ENCODE results near the gene KIRREL3.
"Not testable (repeated sequence)": the region's sequence is repeated elsewhere in the genome, so short reads cannot be mapped to it uniquely, and the experiment has no call there.

Gene KIRREL3

DNA sequence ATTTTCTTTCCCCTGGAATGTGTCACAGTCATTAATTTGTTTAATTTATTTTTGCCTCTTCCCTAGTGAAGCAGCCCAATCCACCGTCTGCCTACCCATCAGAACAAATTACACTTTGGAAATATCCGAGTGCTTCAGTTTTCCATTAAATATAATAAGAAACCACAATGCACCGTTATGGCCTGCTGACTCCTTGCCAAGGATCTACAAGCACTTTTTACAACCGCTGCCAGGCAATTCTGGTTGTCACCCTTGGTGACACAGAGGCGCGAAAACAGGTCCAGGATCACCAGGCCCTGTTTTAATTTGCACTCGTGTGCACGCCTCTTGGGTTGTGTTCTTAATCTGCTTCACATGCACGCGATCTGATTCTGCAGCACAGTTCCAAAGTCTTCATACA lies 43.9 kb downstream of the KIRREL3 start:
- DNase-seq (ENCODE audit: low spot score): no peak
- TF ChIP-seq, protein P1, sequence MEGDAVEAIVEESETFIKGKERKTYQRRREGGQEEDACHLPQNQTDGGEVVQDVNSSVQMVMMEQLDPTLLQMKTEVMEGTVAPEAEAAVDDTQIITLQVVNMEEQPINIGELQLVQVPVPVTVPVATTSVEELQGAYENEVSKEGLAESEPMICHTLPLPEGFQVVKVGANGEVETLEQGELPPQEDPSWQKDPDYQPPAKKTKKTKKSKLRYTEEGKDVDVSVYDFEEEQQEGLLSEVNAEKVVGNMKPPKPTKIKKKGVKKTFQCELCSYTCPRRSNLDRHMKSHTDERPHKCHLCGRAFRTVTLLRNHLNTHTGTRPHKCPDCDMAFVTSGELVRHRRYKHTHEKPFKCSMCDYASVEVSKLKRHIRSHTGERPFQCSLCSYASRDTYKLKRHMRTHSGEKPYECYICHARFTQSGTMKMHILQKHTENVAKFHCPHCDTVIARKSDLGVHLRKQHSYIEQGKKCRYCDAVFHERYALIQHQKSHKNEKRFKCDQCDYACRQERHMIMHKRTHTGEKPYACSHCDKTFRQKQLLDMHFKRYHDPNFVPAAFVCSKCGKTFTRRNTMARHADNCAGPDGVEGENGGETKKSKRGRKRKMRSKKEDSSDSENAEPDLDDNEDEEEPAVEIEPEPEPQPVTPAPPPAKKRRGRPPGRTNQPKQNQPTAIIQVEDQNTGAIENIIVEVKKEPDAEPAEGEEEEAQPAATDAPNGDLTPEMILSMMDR (IDR thresholded peaks at IDR 0.05; ENCODE audit: extremely low read depth, insufficient read depth, missing control alignments): no peak
- in situ Hi-C loops (cut with MboI; ENCODE audit: low pct_unique_long_range_greater_than_20kb, low sequenced_read_pairs, unreplicated experiment): no loop called here

DNA sequence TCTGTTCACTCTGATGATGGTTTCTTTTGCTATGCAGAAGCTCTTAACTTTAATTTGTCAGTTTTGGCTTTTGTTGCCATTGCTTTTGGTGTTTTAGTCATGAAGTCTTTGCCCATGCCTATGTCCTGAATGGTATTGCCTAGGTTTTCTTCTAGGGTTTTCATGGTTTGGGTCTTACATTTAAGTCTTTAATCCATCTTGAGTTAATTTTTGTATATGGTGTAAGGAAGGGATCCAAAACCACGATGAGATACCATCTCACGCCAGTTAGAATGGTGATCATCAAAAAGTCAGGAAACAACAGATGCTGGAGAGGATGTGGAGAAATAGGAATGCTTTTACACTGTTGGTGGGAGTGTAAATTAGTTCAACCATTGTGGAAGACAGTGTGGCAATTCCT lies 48.0 kb downstream of the KIRREL3 start:
- in situ Hi-C loops (cut with MboI; ENCODE audit: low pct_unique_long_range_greater_than_20kb, low sequenced_read_pairs, unreplicated experiment); DNase-seq (ENCODE audit: low spot score): not testable (repeated sequence)

DNA sequence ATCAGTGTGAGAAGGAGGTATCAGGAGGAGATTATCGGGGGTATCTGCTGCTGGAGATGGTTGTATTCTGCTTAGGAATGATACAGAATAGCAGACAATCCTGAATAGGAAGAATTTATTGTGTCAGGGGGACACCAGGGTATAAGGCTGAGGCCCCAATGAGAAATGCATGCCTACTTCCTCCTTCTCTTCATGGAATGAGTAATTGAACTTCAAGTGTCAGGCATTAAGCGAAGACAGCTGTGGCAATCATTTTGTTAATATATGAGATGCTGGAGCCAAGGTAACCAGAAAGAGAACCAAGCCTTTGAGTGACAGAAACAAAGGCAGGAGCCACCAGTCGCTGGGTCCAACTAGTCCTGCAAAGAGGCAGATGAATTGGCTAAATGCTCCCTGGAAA lies 49.1 kb downstream of the KIRREL3 start:
- DNase-seq (ENCODE audit: low spot score): no peak
- TF ChIP-seq, protein P1 (IDR thresholded peaks at IDR 0.05; ENCODE audit: extremely low read depth, insufficient read depth, missing control alignments): no peak
- in situ Hi-C loops (cut with MboI; ENCODE audit: low pct_unique_long_range_greater_than_20kb, low sequenced_read_pairs, unreplicated experiment): no loop called here

DNA sequence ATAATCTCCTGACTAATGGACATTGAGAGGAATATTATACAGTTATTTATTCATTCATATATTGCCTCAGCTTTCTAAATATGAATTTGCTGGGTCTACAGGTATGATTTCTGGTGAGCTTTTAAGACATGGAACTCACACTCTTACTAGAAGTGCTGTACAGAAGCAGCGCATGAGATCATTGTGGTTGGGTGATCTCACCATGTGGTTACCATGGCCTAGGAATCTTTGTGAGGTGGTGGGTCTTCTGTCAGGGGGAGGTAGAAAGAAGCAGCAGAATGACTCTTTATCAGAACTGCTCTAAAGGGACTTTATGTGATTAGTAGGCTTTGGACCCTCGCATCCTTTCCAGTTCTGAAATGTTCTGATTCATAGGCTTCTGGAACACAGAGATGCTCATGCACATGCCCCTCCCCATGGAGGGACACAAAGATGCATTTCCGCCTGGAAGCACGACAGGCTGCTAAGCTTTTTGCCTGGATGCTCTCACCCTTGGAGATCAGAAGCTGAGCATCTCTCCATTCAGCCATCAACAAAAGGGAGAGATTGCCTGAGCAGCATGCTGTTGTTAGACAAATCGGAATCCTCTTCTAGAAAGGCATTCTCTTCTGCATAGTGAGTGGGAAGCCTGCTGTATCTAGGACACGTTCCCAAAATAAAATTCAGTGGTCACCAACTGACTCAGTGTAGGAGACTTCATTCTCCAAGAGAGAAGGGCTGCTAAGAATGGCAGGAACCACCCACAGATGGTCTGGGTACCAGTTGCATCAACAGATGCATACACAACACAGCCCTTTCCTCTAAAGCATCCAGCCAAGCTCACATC lies 51.3 kb downstream of the KIRREL3 start:
- in situ Hi-C loops (cut with MboI; ENCODE audit: low pct_unique_long_range_greater_than_20kb, low sequenced_read_pairs, unreplicated experiment): no loop called here
- no peak for DNase-seq (ENCODE audit: low spot score)
- TF ChIP-seq, protein P1 (IDR thresholded peaks at IDR 0.05; ENCODE audit: extremely low read depth, insufficient read depth, missing control alignments): no peak

DNA sequence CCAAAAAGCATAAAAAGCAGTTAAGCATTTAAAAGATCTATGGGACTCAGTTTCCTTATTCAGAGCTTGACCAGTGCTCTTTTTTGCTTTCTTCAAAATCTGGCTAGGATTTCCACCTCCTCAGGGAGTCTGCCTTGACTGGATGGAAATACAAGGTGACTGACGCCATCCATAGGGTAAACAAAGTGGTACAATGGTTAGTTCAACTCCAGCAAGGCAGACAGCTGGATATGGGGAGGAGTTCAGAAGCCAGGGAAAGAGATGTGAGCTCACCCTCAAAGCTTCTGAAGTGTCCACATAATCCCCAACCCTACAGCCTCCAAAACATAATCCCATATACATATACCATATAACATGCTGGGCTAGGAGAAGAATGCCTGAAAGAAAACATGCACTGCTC lies 52.0 kb downstream of the KIRREL3 start:
- TF ChIP-seq, protein P1 (IDR thresholded peaks at IDR 0.05; ENCODE audit: extremely low read depth, insufficient read depth, missing control alignments): no peak
- no peak for DNase-seq (ENCODE audit: low spot score)

DNA sequence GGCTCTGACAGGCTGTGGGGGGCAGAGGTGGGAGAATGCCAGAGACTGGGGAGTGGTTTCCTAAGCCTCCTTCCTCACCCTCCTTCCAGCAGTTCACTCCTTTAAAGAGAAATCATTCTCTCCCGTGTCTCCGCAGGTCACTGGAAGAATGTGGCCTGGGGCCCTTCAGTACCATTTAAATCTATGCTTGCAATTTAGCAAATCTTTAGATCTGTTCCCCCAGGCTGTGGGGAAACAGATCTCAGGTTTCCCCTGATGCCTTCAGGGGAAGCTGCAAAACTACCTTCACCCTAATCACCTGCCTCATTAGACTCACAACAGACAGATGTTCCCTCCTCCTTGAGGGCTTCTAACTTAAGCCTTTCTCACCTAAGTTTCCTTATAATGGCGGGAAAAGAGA lies 55.3 kb downstream of the KIRREL3 start:
- in situ Hi-C loops (cut with MboI; ENCODE audit: low pct_unique_long_range_greater_than_20kb, low sequenced_read_pairs, unreplicated experiment): no loop called here

More for the DNA sequence above, 52.0 kb downstream of the KIRREL3 start:
- in situ Hi-C loops (cut with MboI; ENCODE audit: low pct_unique_long_range_greater_than_20kb, low sequenced_read_pairs, unreplicated experiment): no loop called here

DNA sequence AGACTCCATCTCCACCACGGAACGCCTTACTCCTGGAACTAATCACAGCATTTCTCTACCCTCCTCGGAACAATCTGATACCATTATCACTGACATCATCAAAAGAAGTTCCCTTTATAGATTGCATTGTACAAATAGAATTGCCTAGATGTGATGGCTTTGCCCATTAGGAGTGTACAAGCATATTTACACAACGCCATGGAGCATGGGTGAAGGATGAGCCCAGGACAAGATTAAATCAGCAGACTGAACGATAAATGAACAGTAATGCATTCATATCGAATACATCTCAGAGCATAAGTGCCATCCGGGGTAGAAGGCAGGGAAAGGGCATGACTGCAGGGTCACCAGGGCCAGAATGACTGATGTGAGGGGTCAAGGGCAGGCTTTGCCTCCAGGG lies 57.3 kb downstream of the KIRREL3 start:
- in situ Hi-C loops (cut with MboI; ENCODE audit: low pct_unique_long_range_greater_than_20kb, low sequenced_read_pairs, unreplicated experiment): no loop called here
- TF ChIP-seq, protein P1 (IDR thresholded peaks at IDR 0.05; ENCODE audit: extremely low read depth, insufficient read depth, missing control alignments): no peak
- no peak for DNase-seq (ENCODE audit: low spot score)

More for the DNA sequence above, 55.3 kb downstream of the KIRREL3 start:
- DNase-seq (ENCODE audit: low spot score): no peak
- TF ChIP-seq, protein P1 (IDR thresholded peaks at IDR 0.05; ENCODE audit: extremely low read depth, insufficient read depth, missing control alignments): no peak

Measured in GM13977 (cell line).